SU-DHL-6 (cell line): ENCODE data around the gene DPYSL4.

Source experiments
- H2AFZ ChIP-seq: fragments of 200-600 bp; sonication (generic); 2 replicates; pipeline ENCODE4 v1.6.1; 2014; ENCODE audit warnings: low read depth, mild to moderate bottlenecking, moderate library complexity, mixed read lengths, antibody characterized with exemption, low read length; ENCODE audit not compliant: severe bottlenecking
- H3F3A ChIP-seq: fragments of 200-600 bp; shearing (Covaris generic); 2 replicates; pipeline ENCODE4 v1.6.0; 2016; ENCODE audit warnings: antibody characterized with exemption, mild to moderate bottlenecking; ENCODE audit not compliant: insufficient read depth
- H3K27ac ChIP-seq: fragments of 200-600 bp; sonication (generic); 2 replicates; pipeline ENCODE4 v1.5.1; 2016; ENCODE audit warnings: low read depth, mild to moderate bottlenecking, low read length, moderate library complexity, mixed read lengths
- H3K27me3 ChIP-seq: fragments of 200-600 bp; sonication (generic), shearing (Covaris generic); 2 replicates; pipeline ENCODE4 v1.6.0; 2014; ENCODE audit warnings: mild to moderate bottlenecking, low read length
- H3K36me3 ChIP-seq: fragments of 200-600 bp; sonication (generic); 2 replicates; pipeline ENCODE4 v1.6.1; 2014; ENCODE audit warnings: mild to moderate bottlenecking, low read length, mixed read lengths
- H3K4me2 ChIP-seq: fragments of 300-600, 200-600 bp; shearing (Covaris generic), sonication (generic); 2 replicates; pipeline ENCODE4 v1.6.0; 2014; ENCODE audit warnings: low read length, low read depth, mild to moderate bottlenecking; ENCODE audit not compliant: poor library complexity, severe bottlenecking
- H3K4me3 ChIP-seq: fragments of 200-600 bp; sonication (generic); 2 replicates; pipeline ENCODE4 v1.5.1; 2014; ENCODE audit warnings: antibody characterized with exemption, low read length, mild to moderate bottlenecking, mixed read lengths; ENCODE audit not compliant: insufficient read depth, poor library complexity, severe bottlenecking
- H3K79me2 ChIP-seq: fragments of 200-600 bp; sonication (generic); 2 replicates; pipeline ENCODE4 v1.6.1; 2014; ENCODE audit warnings: mild to moderate bottlenecking, low read length, moderate library complexity; ENCODE audit not compliant: insufficient read depth
- H3K9ac ChIP-seq: fragments of 200-600 bp; sonication (generic); 2 replicates; pipeline ENCODE4 v1.7.0; 2014; ENCODE audit warnings: mild to moderate bottlenecking, low read length
- H3K9me2 ChIP-seq: fragments of 200-600 bp; sonication (generic); replicated peaks from 2 replicates; pipeline ENCODE4 v1.6.1; 2014; ENCODE audit warnings: low read length; ENCODE audit not compliant: insufficient read depth
- H3K9me3 ChIP-seq: fragments of 200-600 bp; sonication (generic); 2 replicates; pipeline ENCODE4 v1.6.1; 2014; ENCODE audit warnings: low read length, mixed read lengths; ENCODE audit not compliant: insufficient read depth
- H4K20me1 ChIP-seq: fragments of 200-600 bp; sonication (generic); 2 replicates; pipeline ENCODE4 v1.6.1; 2014; ENCODE audit warnings: low read depth, mild to moderate bottlenecking, antibody characterized with exemption, low read length, moderate library complexity, mixed read lengths
- EZH2phosphoT487 ChIP-seq: fragments of 200-600 bp; sonication (generic), shearing (Covaris generic); conservative IDR thresholded peaks from 2 replicates; pipeline ENCODE4 v1.6.1; 2018; ENCODE audit warnings: mild to moderate bottlenecking, antibody characterized with exemption, low read length, moderate library complexity, mixed read lengths
- TF ChIP-seq, protein P1 (sequence below): fragments of 200-600 bp; sonication (generic); IDR thresholded peaks from one replicate; pipeline ENCODE4 v1.5.1; 2017; ENCODE audit warnings: antibody characterized with exemption, mild to moderate bottlenecking, low read length, moderate library complexity; ENCODE audit not compliant: insufficient read depth, poor library complexity, severe bottlenecking

Gene DPYSL4

DNA sequence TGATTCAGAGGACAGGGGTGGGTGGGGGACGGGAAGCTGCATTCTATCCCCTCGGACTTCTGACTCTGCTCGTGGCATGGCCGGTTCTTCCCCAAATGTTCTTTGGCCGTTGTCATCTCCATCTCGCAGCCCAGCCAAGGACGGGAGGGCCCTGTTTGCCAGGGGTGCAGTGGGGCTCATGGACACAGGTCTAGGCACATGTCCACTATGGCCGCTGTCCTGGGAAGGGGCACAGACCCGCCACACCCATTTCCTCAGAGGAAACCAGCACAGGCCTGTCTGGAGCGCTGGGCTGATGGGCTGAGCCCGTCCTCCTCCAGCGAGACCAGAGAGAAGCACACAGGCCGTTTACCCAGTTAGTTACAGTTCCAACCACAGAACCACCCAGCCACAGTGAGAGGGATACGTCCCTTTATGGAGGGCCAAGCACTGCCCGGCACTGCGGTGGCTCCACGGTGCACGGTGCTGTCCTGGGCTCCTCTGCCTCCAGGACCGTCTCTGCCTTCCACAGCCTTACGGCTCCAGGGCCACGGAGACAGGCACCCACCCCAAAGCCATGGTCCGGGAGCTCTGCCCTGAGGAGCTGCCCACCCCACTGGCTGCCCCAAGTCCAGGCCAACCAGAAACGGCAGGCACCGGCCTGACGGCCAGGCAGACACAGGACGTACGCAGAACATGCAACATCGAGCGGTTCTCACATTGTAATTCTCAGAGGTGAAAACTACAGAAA is 20.2 kb downstream of the DPYSL4 start:
- Histone ChIP-seq H3K4me2 (no peak overlapping the region), H3K9me2 (no peaks in the 10 kb centered on the region), H3K27me3 (no peaks in the 10 kb centered on the region), H3K9me3 (no peaks in the 10 kb centered on the region), H3K9ac (no peak overlapping the region), H4K20me1 (no peaks in the 10 kb centered on the region), H3K4me3 (no peak overlapping the region), H2AFZ (no peak overlapping the region), H3K79me2 (no peaks in the 10 kb centered on the region), H3K27ac (no peak overlapping the region), H3F3A (no peaks in the 10 kb centered on the region), H3K36me3 (no peaks in the 10 kb centered on the region)
- TF ChIP-seq EZH2phosphoT487, result no peak
- TF ChIP-seq, protein P1, sequence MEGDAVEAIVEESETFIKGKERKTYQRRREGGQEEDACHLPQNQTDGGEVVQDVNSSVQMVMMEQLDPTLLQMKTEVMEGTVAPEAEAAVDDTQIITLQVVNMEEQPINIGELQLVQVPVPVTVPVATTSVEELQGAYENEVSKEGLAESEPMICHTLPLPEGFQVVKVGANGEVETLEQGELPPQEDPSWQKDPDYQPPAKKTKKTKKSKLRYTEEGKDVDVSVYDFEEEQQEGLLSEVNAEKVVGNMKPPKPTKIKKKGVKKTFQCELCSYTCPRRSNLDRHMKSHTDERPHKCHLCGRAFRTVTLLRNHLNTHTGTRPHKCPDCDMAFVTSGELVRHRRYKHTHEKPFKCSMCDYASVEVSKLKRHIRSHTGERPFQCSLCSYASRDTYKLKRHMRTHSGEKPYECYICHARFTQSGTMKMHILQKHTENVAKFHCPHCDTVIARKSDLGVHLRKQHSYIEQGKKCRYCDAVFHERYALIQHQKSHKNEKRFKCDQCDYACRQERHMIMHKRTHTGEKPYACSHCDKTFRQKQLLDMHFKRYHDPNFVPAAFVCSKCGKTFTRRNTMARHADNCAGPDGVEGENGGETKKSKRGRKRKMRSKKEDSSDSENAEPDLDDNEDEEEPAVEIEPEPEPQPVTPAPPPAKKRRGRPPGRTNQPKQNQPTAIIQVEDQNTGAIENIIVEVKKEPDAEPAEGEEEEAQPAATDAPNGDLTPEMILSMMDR, result no peak

DNA sequence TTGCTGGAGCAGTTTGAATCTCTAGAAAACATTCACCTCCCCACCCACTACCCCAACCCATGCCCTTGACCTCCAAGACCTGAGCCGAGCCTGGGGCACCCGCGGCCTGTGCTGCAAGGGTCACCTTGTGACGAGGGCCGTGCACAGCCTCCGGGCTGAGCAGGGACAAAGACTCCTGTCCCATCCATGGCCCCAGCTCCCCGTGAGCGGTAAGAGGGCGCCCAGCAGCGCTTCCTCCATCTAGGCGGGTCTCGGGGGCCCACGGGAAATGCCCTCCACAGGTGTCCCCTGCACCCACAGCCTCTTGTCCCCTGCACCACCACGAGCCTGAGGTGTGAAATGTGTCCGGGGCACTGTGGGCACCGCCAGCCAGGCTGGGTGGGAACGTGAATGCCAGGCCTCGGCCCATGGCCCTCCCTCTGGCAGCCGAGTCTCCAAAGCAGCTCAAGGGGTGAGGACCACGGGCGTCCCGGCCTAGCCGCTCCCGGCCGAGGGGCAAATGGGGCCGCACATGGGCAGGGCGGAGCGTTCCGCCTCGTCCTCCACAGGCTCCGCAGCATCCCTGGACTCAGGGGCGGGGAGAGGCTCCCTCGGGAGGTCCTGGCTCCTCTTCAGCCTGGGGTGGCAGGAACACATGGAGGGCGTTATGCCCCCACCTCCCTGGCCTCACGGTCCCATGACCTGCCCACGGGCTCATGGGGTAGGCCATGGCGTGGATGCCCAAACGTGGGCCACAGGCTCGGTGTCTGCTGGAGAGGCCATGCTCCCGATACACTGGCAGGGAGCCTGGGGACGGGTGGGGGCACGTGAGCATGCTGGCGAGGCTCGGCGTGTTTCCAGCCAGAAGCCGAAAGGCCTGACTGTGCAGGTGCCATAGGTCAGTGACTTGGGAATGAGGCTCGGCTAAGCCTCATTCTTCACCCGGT is 21.1 kb downstream of the DPYSL4 start:
- H3K4me2 ChIP-seq, result no peak overlapping the region
- no peaks in the 10 kb centered on the region for H3K27me3 ChIP-seq
- no peaks in the 10 kb centered on the region for H3K9me2 ChIP-seq
- no peaks in the 10 kb centered on the region for H3K36me3 ChIP-seq
- no peak overlapping the region for H3K4me3 ChIP-seq
- TF ChIP-seq, protein P1, result no peak
- TF ChIP-seq EZH2phosphoT487, result no peak
- H2AFZ ChIP-seq, result no peak overlapping the region
- no peaks in the 10 kb centered on the region for H3K9me3 ChIP-seq
- H3K9ac ChIP-seq, result no peak overlapping the region
- H3F3A ChIP-seq, result no peaks in the 10 kb centered on the region
- no peaks in the 10 kb centered on the region for H4K20me1 ChIP-seq
- no peaks in the 10 kb centered on the region for H3K79me2 ChIP-seq
- H3K27ac ChIP-seq, result no peak overlapping the region

DNA sequence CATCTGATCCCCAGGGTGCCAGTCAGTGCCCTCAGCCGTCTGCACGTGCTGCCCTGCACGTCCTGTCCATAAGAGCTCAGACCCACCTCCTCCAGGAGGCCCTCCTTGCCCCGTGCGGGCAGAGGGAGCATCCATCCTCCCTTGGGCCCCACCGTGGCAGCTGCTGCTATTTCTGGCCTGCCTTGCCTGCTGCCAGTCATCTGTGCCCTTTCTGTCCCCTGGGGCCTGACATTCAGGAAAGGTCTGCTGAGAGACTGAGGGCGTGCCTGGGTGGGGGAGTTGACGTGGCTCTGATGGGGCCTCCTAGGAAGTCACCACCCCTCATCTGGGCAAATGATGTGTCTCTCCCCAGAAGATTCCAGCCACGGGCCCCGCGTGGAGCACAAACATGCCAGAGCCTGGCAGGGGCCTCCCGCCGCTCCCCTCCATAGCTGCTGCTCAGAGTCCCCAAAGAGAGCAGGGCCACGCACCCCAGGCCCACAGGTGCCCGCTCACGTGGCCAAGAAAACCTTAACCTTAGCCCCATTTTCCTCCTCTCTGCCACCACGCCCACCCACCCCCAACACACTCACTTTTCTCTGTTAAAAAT is 21.8 kb downstream of the DPYSL4 start:
- TF ChIP-seq, protein P1, result no peak
- TF ChIP-seq EZH2phosphoT487, result no peak
- H2AFZ ChIP-seq, result no peak overlapping the region
- H3K27me3 ChIP-seq, result no peaks in the 10 kb centered on the region
- no peaks in the 10 kb centered on the region for H3K36me3 ChIP-seq
- H3K4me3 ChIP-seq, result no peak overlapping the region
- no peak overlapping the region for H3K9ac ChIP-seq
- no peaks in the 10 kb centered on the region for H3K9me3 ChIP-seq
- H3K9me2 ChIP-seq, result no peaks in the 10 kb centered on the region
- H4K20me1 ChIP-seq, result no peaks in the 10 kb centered on the region
- no peak overlapping the region for H3K27ac ChIP-seq
- H3K4me2 ChIP-seq, result no peak overlapping the region
- no peaks in the 10 kb centered on the region for H3K79me2 ChIP-seq
- no peaks in the 10 kb centered on the region for H3F3A ChIP-seq
